Esophagus squamous epithelium (tissue), 5 donors: ENCODE measurements around the gene NAV2. TPM values are rescaled to one million over a fixed set of nuclear protein-coding genes. Genes with fewer than 3 reads are reported as not detected.
A peak's percentile ranks its signal among the peaks of the same experiment; 100 is the strongest.

Experiments
- DNase-seq: peaks from one replicate; lab custom pipeline; 2025; lab: John Stamatoyannopoulos, UW
- H3K27ac ChIP-seq, 4 donors: fragments of 200-600 bp; sonication (generic); one replicate each; pipeline ENCODE4 v1.5.1; 2016 to 2019; ENCODE audit warnings: mild to moderate bottlenecking in 1 of 4
- H3K27me3 ChIP-seq, 4 donors: fragments of 200-600 bp; sonication (generic); 1 replicate in 3 of 4; 2 replicates in 1 of 4; pipeline versions ENCODE4 v1.5.1 to v1.6.0; 2017 to 2021; ENCODE audit warnings: antibody characterized with exemption in 1 of 4
- H3K36me3 ChIP-seq, 3 donors: fragments of 200-600 bp; sonication (generic); one replicate each; pipeline ENCODE4 v1.5.1; 2016 to 2019
- H3K4me1 ChIP-seq, 3 donors: fragments of 200-600 bp; sonication (generic); one replicate each; pipeline ENCODE4 v1.5.1; 2017 to 2019
- H3K4me3 ChIP-seq, 4 donors: fragments of 200-600 bp; sonication (generic); 1 replicate in 3 of 4; 2 replicates in 1 of 4; pipeline ENCODE4 v1.5.1; 2016 to 2019; ENCODE audit warnings: mild to moderate bottlenecking in 2 of 4, moderate library complexity in 1 of 4
- H3K9me3 ChIP-seq, 3 donors: fragments of 200-600 bp; sonication (generic); one replicate each; pipeline ENCODE4 v1.5.1; 2016 to 2019
- POLR2A ChIP-seq, 4 donors: fragments of 450-650 bp; IDR thresholded peaks; one replicate each; pipeline ENCODE4 v1.6.1; 2017; ENCODE audit warnings: antibody characterized with exemption in 4 of 4, mild to moderate bottlenecking in 4 of 4, moderate library complexity in 3 of 4
- WGBS, 2 donors: methylation state at CpG; one replicate each; pipeline ENCODE4 v1.1.5; 2018; 5-methylcytosine and 5-hydroxymethylcytosine counted together
- intact Hi-C: fragments of 100-400 bp; cut with DNase I; formaldehyde crosslinking; loops from one replicate; pipeline ENCODE4 v1.15.0; 2022
- total RNA-seq, 4 donors: library from RNA; depleted of rRNA; stranded (reverse); fragments of >200 nt; gene quantifications; one replicate each; pipeline ENCODE4 v1.1.0, GENCODE V29; 2016
- TF ChIP-seq, protein P1 (sequence below), 6 experiments: fragments of 450-650 bp in 4 of 6; fragments of 200-600 bp in 2 of 6; sonication (generic) in 2 of 6; IDR thresholded peaks; one replicate each; pipeline ENCODE4 v1.5.1; 2016 to 2019; ENCODE audit warnings: antibody characterized with exemption in 6 of 6, mild to moderate bottlenecking in 4 of 6, moderate library complexity in 4 of 6
- donor health status: DM: yes; HTN: yes; CAD: no.

Gene NAV2
- total RNA-seq, 4 donors from 2014 or later, result 4.9 to 19.1 (median 14.6) TPM

DNA sequence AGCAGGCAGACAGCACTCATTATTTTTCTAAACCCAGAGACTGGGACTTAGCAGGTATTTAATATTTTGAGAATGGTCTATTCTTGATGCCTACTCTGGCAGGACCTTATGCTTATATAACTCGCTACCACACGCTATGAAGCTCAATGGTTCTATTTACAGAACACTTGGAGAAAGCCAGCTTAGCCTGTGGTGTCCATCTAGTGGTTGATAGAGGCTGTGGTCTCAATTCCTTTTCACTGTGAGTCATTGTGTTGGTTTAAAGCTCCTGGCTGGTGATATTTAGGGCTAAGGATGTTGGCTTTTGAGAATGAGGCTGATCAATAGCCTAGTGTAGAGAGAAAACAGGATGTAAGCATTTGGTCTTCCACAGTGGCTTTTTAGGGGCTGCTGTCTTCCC lies 241.3 kb downstream of the NAV2 start:
- no peaks in the 10 kb centered on the region for H3K27me3 ChIP-seq
- WGBS, 2 donors, result 24 to 47% methylated on average over 2 of the region's 2 CpGs
- H3K9me3 ChIP-seq, result no peaks in the 10 kb centered on the region
- no peak for DNase-seq
- peaks cover 0 to 20% (median 0%) of the 10 kb centered on the region in 3 donors for H3K36me3 ChIP-seq
- TF ChIP-seq, protein P1, sequence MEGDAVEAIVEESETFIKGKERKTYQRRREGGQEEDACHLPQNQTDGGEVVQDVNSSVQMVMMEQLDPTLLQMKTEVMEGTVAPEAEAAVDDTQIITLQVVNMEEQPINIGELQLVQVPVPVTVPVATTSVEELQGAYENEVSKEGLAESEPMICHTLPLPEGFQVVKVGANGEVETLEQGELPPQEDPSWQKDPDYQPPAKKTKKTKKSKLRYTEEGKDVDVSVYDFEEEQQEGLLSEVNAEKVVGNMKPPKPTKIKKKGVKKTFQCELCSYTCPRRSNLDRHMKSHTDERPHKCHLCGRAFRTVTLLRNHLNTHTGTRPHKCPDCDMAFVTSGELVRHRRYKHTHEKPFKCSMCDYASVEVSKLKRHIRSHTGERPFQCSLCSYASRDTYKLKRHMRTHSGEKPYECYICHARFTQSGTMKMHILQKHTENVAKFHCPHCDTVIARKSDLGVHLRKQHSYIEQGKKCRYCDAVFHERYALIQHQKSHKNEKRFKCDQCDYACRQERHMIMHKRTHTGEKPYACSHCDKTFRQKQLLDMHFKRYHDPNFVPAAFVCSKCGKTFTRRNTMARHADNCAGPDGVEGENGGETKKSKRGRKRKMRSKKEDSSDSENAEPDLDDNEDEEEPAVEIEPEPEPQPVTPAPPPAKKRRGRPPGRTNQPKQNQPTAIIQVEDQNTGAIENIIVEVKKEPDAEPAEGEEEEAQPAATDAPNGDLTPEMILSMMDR (IDR thresholded peaks at IDR 0.05), result peak in 4 of 6 experiments; percentile 16 to 53 (median 42)
- no peak for TF ChIP-seq POLR2A (IDR thresholded peaks at IDR 0.05)
- H3K27ac ChIP-seq, result no peak overlapping the region
- no peak overlapping the region for H3K4me3 ChIP-seq
- peaks cover 0 to 37% (median 3%) of the 10 kb centered on the region in 3 donors for H3K4me1 ChIP-seq
- intact Hi-C loops, result loop anchor here (10.0 kb wide), 1 partner anchor 401 kb away; no protein-coding TSS in a partner anchor

DNA sequence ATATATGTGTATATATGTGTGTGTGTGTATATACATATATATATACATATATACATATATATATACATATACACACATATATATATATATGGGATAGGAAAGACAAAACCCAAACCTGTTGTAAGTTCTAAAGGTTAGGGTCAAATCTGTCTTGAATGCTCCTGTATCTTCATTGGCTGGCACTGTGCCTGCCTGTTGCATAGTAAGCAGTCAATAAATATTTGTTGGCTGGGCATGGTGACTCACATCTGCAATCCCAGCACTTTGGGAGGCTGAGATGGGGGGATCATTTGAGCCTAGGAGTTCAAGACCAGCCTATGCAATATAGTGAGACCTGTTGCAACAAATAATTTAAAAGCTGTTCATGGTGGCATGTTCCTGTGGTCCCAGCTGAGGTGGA lies 242.3 kb downstream of the NAV2 start:
- Histone ChIP-seq H3K36me3 (peaks cover 0 to 10% (median 0%) of the 10 kb centered on the region in 3 donors), H3K27me3 (no peaks in the 10 kb centered on the region), H3K9me3 (no peaks in the 10 kb centered on the region), H3K4me1 (peaks cover 0 to 47% (median 3%) of the 10 kb centered on the region in 3 donors), H3K4me3 (no peak overlapping the region), H3K27ac (no peak overlapping the region)
- intact Hi-C loops, result loop anchor here (5.0 to 10.0 kb wide), 2 partner anchors 162 to 400 kb away; no protein-coding TSS in a partner anchor
- DNase-seq, result no peak
- TF ChIP-seq, protein P1 (IDR thresholded peaks at IDR 0.05), result no peak
- no peak for TF ChIP-seq POLR2A (IDR thresholded peaks at IDR 0.05)

DNA sequence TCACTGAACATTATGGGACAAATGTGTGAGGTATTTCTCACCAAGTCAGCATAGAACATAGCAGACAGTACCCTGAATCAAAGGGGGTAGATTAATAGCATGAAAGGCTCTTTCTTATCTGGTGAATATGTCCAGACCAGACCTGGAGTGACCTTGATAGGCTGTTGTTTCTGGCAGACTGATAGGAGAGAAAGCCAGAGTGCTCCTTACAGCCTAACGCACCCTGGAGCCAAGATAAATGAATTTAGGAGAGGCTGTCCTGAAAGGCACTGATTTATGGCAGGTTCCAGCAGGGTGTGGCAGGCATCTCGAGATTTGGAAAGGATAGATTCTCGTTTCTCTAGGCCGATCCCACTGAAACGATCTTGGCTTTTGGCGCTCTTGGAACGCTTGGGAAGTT lies 243.0 kb downstream of the NAV2 start:
- Histone ChIP-seq H3K27ac (no peak overlapping the region), H3K27me3 (no peaks in the 10 kb centered on the region), H3K4me1 (peaks cover 0 to 51% (median 3%) of the 10 kb centered on the region in 3 donors), H3K4me3 (no peak overlapping the region), H3K9me3 (no peaks in the 10 kb centered on the region), H3K36me3 (peaks cover 0 to 2% (median 0%) of the 10 kb centered on the region in 3 donors)
- no peak for TF ChIP-seq POLR2A (IDR thresholded peaks at IDR 0.05)
- TF ChIP-seq, protein P1 (IDR thresholded peaks at IDR 0.05), result no peak
- no peak for DNase-seq
- intact Hi-C loops, result loop anchor here (5.0 to 10.0 kb wide), 2 partner anchors 162 to 399 kb away; no protein-coding TSS in a partner anchor
- 32 to 37% methylated on average over 5 to 7 of the region's 7 CpGs for WGBS, 2 donors

DNA sequence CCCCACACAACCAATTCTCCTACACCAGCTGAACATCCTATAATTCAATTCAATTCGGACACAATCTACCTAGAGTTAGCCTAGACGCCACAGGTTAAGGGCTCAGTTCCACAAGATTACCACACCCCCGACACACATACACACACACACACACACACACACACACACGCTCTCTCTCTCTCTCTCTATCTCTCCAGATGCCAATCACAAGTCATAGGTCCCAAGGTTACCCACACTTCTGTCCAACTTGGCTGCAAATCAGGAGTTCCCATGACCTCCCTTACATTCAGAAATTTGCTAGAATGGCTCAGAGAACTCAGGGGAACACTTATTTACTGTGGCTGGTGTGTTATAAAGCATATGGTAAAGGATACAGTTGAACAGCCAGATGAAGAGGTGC lies 243.6 kb downstream of the NAV2 start:
- Histone ChIP-seq H3K4me1 (peaks cover 0 to 51% (median 3%) of the 10 kb centered on the region in 3 donors), H3K36me3 (no peaks in the 10 kb centered on the region), H3K9me3 (no peaks in the 10 kb centered on the region), H3K4me3 (no peak overlapping the region), H3K27me3 (no peaks in the 10 kb centered on the region), H3K27ac (no peak overlapping the region)
- intact Hi-C loops, result loop anchor here (5.0 to 10.0 kb wide), 2 partner anchors 161 to 399 kb away; no protein-coding TSS in a partner anchor
- TF ChIP-seq POLR2A (IDR thresholded peaks at IDR 0.05), result no peak
- TF ChIP-seq, protein P1 (IDR thresholded peaks at IDR 0.05), result no peak
- 43 to 83% methylated on average over 4 of the region's 4 CpGs for WGBS, 2 donors
- no peak for DNase-seq

DNA sequence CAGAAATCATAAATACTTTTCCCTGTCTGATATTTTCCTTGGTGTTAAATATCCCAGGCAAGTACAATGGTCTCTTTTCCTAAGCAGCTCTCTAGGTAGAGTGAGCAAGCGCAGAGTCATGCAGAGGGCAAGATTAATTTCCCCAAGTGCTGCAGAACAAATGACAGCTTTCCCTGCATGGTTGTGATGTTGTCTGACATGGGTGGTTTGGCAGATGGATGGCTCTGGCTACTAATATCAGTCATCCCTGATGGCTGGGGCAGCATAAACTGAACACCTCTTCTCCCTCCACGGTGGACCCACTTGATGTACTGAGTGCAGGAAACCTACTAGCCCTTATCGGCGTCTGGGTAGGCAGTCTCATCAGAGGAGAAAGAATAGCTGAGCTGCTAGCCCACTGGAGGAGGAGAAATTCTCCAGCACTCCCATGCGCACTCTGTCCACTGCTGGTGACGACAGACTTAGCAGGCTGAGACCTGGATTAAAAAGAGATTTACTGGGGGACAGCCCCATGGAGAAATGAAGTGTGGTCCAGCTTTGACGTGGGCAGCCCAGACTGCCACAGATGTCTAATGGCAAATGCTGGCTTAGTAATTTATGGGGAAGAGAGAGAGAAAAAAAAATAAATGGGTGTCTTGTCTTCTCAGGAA lies 244.8 kb downstream of the NAV2 start:
- no peak overlapping the region for H3K27ac ChIP-seq
- H3K27me3 ChIP-seq, result no peaks in the 10 kb centered on the region
- TF ChIP-seq, protein P1 (IDR thresholded peaks at IDR 0.05), result no peak
- no peak for TF ChIP-seq POLR2A (IDR thresholded peaks at IDR 0.05)
- H3K9me3 ChIP-seq, result no peaks in the 10 kb centered on the region
- WGBS, 2 donors, result 79 to 87% methylated on average over 7 of the region's 7 CpGs
- intact Hi-C loops, result loop anchor here (5.0 to 10.0 kb wide), 2 partner anchors 160 to 397 kb away; no protein-coding TSS in a partner anchor
- peaks cover 0 to 41% (median 0%) of the 10 kb centered on the region in 3 donors for H3K4me1 ChIP-seq
- peaks cover 0 to 7% (median 0%) of the 10 kb centered on the region in 3 donors for H3K36me3 ChIP-seq
- no peak overlapping the region for H3K4me3 ChIP-seq
- DNase-seq, result no peak
